Stomach (tissue), 9 donors: Measurements from ENCODE around the gene TRHDE. TPM values are rescaled to one million over a fixed set of nuclear protein-coding genes. Genes with fewer than 3 reads are reported as not detected.

Experiments used
- DNase-seq, 2 donors: peaks; one replicate each; pipeline versions ENCODE4 v3.0.0 to v3.0.0-alpha.2; 2013 to 2019
- H3K27ac ChIP-seq, 5 donors: fragments of 200-600 bp in 4 of 5; sonication (generic) in 4 of 5; one replicate each; pipeline ENCODE4 v1.5.1; 2013 to 2019; ENCODE audit warnings: mild to moderate bottlenecking in 1 of 5, moderate library complexity in 1 of 5
- H3K27me3 ChIP-seq, 3 donors: fragments of 200-600 bp; sonication (generic); one replicate each; pipeline ENCODE4 v1.5.1; 2017 to 2019; ENCODE audit warnings: mixed run types in 1 of 3
- H3K36me3 ChIP-seq, 4 donors: fragments of 200-600 bp; sonication (generic); 1 replicate in 3 of 4; 2 replicates in 1 of 4; pipeline ENCODE4 v1.5.1; 2016 to 2019
- H3K4me1 ChIP-seq, 4 donors: fragments of 200-600 bp; sonication (generic); one replicate each; pipeline ENCODE4 v1.5.1; 2016 to 2019
- H3K4me3 ChIP-seq, 4 donors: fragments of 200-600 bp; sonication (generic) in 3 of 4; one replicate each; pipeline ENCODE4 v1.5.1; 2016 to 2019; ENCODE audit warnings: mild to moderate bottlenecking in 1 of 4
- H3K9me3 ChIP-seq, 4 donors: fragments of 200-600 bp; sonication (generic); one replicate each; pipeline ENCODE4 v1.5.1; 2016 to 2019
- EP300 ChIP-seq: sonication (generic); formaldehyde crosslinking; IDR thresholded peaks from one replicate; pipeline ENCODE4 v1.6.1; 2017; ENCODE audit warnings: antibody characterized with exemption
- POLR2A ChIP-seq, 4 donors: fragments of 450-650 bp; IDR thresholded peaks; one replicate each; pipeline ENCODE4 v1.6.1; 2016; ENCODE audit warnings: antibody characterized with exemption in 4 of 4, control low read depth in 2 of 4, mild to moderate bottlenecking in 1 of 4, moderate library complexity in 1 of 4
- POLR2AphosphoS5 ChIP-seq, 3 donors: sonication (generic); formaldehyde crosslinking; IDR thresholded peaks; one replicate each; pipeline ENCODE4 v1.6.1; 2016; ENCODE audit warnings: antibody characterized with exemption in 3 of 3
- WGBS, 5 donors: extraction: QIAGEN DNeasy Blood & Tissue Kit in 3 of 5; methylation state at CpG; one replicate each; pipeline versions ENCODE4 v1.1.5 to v1.1.7; 2013 to 2018; 5-methylcytosine and 5-hydroxymethylcytosine counted together
- intact Hi-C: fragments of 100-400 bp; cut with DNase I; formaldehyde crosslinking; loops from one replicate; pipeline ENCODE4 v1.15.1; 2023; ENCODE audit warnings: low total_unique reads
- polyA plus RNA-seq, 3 donors: library from polyadenylated mRNA; stranded (reverse); fragments of 200-250 nt; gene quantifications; one replicate each; pipeline ENCODE4 v1.2.3, GENCODE V29; 2013
- total RNA-seq, 5 donors: library from RNA; depleted of rRNA; stranded (reverse); fragments of >200 nt; gene quantifications; one replicate each; pipeline versions ENCODE4 v1.1.0 to v1.2.3, GENCODE V29; 2014 to 2016
- TF ChIP-seq, protein P1 (sequence below), 7 experiments: fragments of 450-650 bp in 4 of 7; fragments of 200-600 bp in 3 of 7; sonication (generic) in 3 of 7; IDR thresholded peaks; one replicate each; pipeline ENCODE4 v1.5.1; 2016 to 2019; ENCODE audit warnings: antibody characterized with exemption in 7 of 7, control low read depth in 2 of 7, mild to moderate bottlenecking in 1 of 7
- donor health status: healthy with polysubstance abuse.
- donor health status: Bipolar disorder and iron deficiency.
- donor health status: healthy.

The TRHDE gene
- total and polyA plus RNA-seq, 8 donors, result 0.13 to 75.3 (median 3.2) TPM

DNA sequence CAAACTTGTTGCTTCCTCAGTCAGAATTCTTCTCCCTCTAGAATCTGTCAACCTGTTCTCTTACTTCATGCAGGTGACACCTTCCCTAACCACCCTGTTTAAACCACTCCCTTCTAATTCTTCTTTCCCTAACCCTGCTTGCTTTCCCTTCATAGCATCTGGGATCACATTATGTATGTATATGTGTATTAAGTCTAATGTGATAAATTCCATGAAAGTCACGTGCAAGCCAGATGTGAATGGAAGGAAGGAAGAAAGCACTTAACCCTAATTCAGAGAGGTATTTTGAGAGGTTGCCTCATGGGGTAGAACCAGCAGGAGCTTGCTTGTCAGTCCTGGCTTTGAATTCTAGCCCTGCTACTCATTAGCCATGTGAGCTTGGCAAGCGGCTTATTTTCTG is 340.0 kb downstream of the TRHDE start:
- intact Hi-C loops, result no loop called here
- no peak overlapping the region for H3K27ac ChIP-seq
- H3K9me3 ChIP-seq, result no peaks in the 10 kb centered on the region
- no peaks in the 10 kb centered on the region for H3K27me3 ChIP-seq
- H3K4me1 ChIP-seq, result no peaks in the 10 kb centered on the region
- no peaks in the 10 kb centered on the region for H3K36me3 ChIP-seq
- WGBS, 5 donors, result 41 to 75% (median 59%) methylated on average over 2 of the region's 2 CpGs
- H3K4me3 ChIP-seq, result no peak overlapping the region
- no peak for TF ChIP-seq EP300
- TF ChIP-seq, protein P1, sequence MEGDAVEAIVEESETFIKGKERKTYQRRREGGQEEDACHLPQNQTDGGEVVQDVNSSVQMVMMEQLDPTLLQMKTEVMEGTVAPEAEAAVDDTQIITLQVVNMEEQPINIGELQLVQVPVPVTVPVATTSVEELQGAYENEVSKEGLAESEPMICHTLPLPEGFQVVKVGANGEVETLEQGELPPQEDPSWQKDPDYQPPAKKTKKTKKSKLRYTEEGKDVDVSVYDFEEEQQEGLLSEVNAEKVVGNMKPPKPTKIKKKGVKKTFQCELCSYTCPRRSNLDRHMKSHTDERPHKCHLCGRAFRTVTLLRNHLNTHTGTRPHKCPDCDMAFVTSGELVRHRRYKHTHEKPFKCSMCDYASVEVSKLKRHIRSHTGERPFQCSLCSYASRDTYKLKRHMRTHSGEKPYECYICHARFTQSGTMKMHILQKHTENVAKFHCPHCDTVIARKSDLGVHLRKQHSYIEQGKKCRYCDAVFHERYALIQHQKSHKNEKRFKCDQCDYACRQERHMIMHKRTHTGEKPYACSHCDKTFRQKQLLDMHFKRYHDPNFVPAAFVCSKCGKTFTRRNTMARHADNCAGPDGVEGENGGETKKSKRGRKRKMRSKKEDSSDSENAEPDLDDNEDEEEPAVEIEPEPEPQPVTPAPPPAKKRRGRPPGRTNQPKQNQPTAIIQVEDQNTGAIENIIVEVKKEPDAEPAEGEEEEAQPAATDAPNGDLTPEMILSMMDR (IDR thresholded peaks at IDR 0.05), result no peak
- TF ChIP-seq POLR2A (IDR thresholded peaks at IDR 0.05), result no peak
- no peak for TF ChIP-seq POLR2AphosphoS5 (IDR thresholded peaks at IDR 0.05)
- DNase-seq, result no peak

DNA sequence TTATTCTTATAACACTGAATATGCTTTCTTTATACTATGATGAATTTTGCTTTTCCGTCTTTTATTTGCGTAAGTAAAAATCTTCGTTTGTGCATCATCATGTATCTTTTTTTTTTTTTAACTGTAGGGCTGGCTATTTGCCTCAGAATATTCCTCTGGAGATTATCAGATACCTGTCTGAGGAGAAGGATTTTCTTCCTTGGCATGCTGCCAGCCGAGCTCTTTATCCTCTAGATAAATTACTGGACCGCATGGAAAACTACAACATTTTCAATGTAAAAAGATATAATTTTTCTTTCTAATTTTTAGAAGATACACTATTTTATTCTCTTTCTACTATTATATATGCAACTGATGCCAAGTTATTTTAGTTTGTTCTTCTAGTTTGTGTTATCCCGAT is 346.6 kb downstream of the TRHDE start:
- H3K36me3 ChIP-seq, result no peaks in the 10 kb centered on the region
- no peak for TF ChIP-seq POLR2A (IDR thresholded peaks at IDR 0.05)
- TF ChIP-seq, protein P1 (IDR thresholded peaks at IDR 0.05), result no peak
- no peak for TF ChIP-seq EP300
- TF ChIP-seq POLR2AphosphoS5 (IDR thresholded peaks at IDR 0.05), result no peak
- no peak overlapping the region for H3K4me3 ChIP-seq
- H3K9me3 ChIP-seq, result no peaks in the 10 kb centered on the region
- peak in 1 of 2 donors; percentile 3 for DNase-seq
- intact Hi-C loops, result no loop called here
- H3K27me3 ChIP-seq, result no peaks in the 10 kb centered on the region
- no peak overlapping the region for H3K27ac ChIP-seq
- 80 to 92% (median 85%) methylated on average over 6 of the region's 6 CpGs for WGBS, 5 donors
- H3K4me1 ChIP-seq, result no peaks in the 10 kb centered on the region

DNA sequence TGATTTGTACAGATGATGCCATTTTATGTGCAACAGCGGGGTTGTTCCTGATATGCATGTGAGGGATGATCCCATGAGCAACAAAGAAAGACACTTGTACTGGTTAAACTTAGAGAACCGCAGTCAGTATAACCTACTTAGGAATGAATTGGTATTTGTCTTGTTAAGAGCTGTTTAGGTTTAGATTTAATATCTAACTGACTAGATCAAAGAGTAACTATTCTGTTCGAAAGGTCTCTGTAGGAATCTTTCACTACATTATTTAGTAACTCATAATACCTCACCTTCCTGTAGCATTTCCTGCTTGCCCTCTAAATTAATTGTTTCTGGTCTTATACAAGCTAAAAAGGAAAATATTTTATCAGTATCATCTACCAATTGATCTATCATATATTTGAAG is 350.4 kb downstream of the TRHDE start:
- H3K4me1 ChIP-seq, result no peaks in the 10 kb centered on the region
- no peak overlapping the region for H3K27ac ChIP-seq
- DNase-seq, result no peak
- no peaks in the 10 kb centered on the region for H3K27me3 ChIP-seq
- no peak for TF ChIP-seq EP300
- TF ChIP-seq, protein P1 (IDR thresholded peaks at IDR 0.05), result no peak
- TF ChIP-seq POLR2A (IDR thresholded peaks at IDR 0.05), result no peak
- TF ChIP-seq POLR2AphosphoS5 (IDR thresholded peaks at IDR 0.05), result no peak
- 58 to 73% (median 70%) methylated on average over 3 of the region's 3 CpGs for WGBS, 5 donors
- no peaks in the 10 kb centered on the region for H3K9me3 ChIP-seq
- H3K36me3 ChIP-seq, result no peaks in the 10 kb centered on the region
- no peak overlapping the region for H3K4me3 ChIP-seq
- intact Hi-C loops, result no loop called here

DNA sequence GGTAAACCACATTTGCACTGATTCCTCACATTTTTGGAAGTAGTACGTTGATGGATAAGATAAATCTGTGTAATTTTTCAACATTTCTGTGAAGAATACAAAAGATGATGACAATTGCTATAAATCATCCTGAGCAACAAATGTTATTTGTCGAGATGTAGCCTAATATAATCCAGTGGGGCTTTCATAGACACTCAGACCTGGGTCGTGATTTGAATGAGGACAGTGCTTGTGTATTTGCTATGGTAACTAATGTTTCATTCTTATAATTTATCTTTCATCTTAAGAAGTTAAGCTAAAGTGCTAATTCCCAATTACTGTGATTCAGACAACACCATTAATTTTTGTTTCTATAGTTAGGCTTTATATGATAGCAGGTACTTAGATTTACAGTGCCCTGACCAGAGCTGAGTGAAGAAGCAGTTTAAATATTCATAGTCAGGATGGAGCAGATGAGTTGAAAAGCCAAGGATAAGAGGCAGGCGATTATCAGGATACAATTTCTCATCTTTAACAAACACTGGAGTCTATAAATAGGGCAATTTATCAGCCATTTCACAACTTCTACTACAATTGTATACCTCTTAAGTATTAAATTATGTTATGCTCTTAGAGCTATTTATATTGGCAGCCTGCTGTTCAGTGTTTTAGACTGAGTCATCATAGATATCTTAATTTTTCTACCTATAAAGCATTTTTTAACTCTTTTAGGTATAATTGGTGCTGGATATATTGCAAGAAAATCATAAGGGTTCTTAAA is 359.9 kb downstream of the TRHDE start:
- intact Hi-C loops, result no loop called here
- DNase-seq, result no peak
- no peak overlapping the region for H3K27ac ChIP-seq
- WGBS, 5 donors, result 54 to 71% (median 60%) methylated on average over 4 of the region's 4 CpGs
- H3K4me1 ChIP-seq, result no peaks in the 10 kb centered on the region
- no peaks in the 10 kb centered on the region for H3K27me3 ChIP-seq
- no peaks in the 10 kb centered on the region for H3K9me3 ChIP-seq
- H3K4me3 ChIP-seq, result no peak overlapping the region
- TF ChIP-seq, protein P1 (IDR thresholded peaks at IDR 0.05), result no peak
- no peak for TF ChIP-seq POLR2AphosphoS5 (IDR thresholded peaks at IDR 0.05)
- TF ChIP-seq EP300, result no peak
- TF ChIP-seq POLR2A (IDR thresholded peaks at IDR 0.05), result no peak
- H3K36me3 ChIP-seq, result no peaks in the 10 kb centered on the region
